Skin epidermis (tissue), 12 donors: ENCODE data around the gene RPS6KC1.
"Not testable (repeated sequence)": the region's sequence is repeated elsewhere in the genome, so short reads cannot be mapped to it uniquely, and the experiment has no call there.

Source experiments
- H3K27ac ChIP-seq, 21 experiments: fragments of 200-600 bp; sonication (generic) in 11 of 21; one replicate each; pipeline ENCODE4 v1.5.0; 2020; ENCODE audit warnings: mild to moderate bottlenecking in 3 of 21, inconsistent platforms in 2 of 21, moderate library complexity in 2 of 21
- H3K4me3 ChIP-seq, 7 experiments: fragments of 200-600 bp; sonication (generic) in 2 of 7; one replicate each; pipeline ENCODE4 v1.5.0; 2020; ENCODE audit warnings: inconsistent platforms in 2 of 7, mild to moderate bottlenecking in 2 of 7, moderate library complexity in 1 of 7

RPS6KC1 gene

DNA sequence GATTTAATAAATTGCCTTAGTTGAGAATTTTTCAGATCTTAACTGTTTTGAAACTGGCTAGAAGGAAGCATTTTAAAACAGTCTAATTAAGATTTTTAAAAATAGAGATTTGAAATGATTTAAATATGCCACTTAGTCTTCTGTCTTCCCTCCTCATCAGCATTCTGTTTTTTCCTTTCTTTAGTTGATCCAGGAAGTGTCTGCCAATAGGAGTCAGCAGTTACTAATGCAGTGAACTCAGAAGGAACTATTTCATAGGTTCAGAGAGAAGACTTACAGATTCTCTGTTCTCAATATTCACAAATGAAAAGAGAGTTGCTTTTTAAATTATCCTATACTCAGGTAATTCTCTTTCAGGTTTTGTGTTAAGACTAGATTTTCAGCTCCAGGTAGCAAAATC, 84.5 kb downstream of the RPS6KC1 start:
- Histone ChIP-seq H3K4me3 (no peak overlapping the region), H3K27ac (no peak overlapping the region)

DNA sequence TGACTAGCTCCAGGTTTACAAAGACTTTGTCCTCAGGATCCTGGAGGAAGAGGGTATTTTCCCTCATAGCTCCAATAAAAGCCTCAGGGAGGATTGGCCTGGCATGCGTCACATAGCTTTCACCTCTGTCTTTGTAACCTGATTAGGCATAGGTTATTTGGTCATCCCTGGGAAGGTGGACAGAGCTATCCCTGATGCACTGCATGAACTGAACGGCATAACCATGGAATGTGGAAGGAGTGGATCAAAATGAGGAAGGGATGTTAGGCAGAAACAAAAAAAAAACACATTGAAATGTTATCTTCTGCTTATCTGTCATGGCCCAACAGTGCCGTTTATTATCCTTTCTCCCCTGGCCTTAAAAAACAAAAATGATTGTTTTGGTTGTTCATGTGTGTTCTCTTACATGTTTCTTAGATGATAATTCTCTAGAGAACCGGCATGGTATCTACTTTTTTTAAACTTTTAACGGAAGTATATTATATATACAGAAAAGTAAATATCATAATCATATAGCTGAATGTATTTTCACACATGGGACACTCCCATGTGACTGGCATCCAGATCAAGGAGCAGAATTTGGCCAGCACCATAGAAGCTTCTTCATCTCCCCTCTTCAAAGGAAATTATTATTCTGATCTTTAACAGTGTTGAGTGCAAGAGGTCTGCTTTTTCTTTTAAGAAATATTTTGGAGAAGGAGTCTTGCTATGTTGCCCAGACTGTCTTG, 85.3 kb downstream of the RPS6KC1 start:
- Histone ChIP-seq H3K27ac (no peak overlapping the region), H3K4me3 (no peak overlapping the region)

DNA sequence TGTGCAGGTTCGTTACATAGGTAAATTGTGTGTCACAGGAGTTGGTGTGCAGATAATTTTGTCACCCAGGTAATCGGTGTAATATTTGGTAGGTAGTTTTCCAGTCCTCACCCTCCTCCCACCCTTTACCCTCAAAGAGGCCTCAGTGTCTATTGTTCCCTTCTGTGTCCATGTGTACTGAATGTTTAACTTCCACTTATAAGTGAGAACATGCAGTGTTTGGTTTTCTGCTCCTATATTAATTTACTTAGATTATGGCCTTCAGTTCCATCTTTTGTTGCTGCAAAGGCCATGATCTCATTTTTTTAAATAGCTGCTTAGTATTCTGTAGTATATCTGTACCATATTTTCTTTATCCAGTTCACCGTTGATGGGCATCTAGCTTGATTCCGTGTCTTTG, 87.3 kb downstream of the RPS6KC1 start:
- Histone ChIP-seq H3K4me3 (no peak overlapping the region), H3K27ac (no peak overlapping the region)

DNA sequence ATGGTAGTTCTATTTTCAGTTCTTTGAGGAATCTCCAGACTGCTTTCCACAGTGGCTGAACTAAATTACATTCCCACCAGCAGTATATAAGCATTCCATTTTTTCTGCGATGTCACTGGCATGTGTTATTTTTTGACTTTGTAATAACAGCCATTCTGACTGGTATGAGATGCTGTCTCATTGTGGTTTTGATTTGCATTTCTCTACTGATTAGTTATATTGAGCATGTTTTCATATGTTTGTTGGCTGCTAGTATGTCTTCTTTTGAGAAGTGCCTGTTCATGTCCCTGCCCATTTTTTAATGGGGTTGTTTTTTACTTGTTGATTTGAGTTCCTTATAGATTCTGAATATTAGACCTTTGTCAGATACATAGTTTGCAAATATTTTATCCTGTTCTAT, 87.9 kb downstream of the RPS6KC1 start:
- H3K27ac ChIP-seq: no peak overlapping the region
- H3K4me3 ChIP-seq: no peak overlapping the region

DNA sequence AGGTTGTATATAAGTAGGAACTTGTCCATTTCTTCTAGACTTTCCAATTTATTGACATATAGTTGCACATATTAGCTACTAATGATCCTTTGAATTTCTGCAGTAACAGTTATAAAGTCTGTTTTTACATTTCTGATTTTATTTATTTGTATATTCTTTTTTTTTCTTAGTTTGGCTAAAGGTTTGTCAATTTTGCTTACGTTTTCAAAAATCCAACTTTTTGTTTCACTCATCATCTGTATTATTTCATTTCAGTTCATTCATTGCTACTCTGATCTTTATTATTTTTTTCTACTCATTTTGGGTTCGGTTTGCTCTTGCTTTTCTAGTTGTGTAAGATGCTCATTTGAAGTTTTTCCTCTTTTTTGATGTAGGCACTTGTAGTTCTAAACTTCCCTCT, 97.9 kb downstream of the RPS6KC1 start:
- no peak overlapping the region for H3K27ac ChIP-seq
- H3K4me3 ChIP-seq: no peak overlapping the region

DNA sequence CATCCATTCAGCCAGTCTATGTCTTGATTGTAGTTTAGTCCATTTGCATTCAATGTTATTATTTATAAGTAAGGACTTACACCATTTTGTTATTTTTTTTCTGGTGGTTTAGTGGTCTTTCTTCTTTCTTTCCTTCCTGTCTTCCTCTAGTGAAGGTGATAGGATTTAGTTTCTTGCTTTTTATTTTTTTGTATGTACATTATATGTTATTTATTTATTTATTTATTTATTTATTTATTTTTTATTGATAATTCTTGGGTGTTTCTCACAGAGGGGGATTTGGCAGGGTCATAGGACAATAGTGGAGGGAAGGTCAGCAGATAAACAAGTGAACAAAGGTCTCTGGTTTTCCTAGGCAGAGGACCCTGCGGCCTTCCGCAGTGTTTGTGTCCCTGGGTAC, 99.0 kb downstream of the RPS6KC1 start:
- not testable (repeated sequence) for H3K27ac ChIP-seq, H3K4me3 ChIP-seq

DNA sequence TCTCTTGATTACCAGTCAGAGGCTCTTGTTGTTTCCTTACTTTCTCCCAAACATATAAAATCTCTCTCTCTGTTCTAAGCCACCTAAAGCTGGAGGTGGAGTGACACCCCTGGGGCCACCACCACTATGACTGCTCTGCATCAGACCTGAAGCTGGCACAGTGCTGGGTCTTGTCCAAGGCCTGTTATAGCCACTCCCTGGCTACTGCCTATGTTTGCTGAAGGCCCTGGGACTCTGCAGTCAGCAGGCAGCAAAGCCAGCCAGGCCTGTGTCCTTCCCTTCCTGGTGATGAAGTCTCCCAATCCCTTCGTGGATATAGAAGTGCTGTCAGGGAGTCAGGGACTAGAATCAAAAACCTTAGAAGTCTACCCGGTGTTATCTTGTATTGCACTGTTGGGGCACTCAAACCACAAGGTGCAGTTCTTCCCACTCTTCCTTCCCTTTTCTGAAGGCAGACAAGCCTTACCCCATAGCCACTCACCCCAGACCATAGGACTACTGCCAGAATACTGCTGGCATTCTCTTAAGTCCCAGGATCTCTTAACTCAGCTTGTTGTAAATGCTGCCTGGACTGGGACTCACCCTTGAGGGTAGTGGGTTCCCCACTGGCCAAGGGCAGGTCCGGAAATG, 103.1 kb downstream of the RPS6KC1 start:
- H3K27ac ChIP-seq: no peak overlapping the region

DNA sequence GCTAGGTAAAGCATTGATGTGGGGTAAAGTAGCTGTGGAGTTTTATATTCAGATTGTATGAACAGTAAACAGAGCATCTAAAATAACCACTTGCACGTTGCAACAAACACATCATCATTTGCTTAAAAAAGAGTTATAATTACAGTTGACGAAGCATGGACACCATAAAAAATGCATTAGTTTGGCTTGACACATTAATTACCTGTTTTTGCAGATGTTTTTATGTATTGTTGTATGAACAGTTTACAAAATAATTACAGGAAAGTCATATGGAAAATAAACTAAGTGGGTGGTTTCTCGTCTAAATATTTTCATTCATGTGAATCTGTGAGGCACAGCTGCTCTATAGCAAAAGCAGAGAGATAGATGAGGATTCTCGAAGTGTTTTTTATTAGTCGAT, 108.3 kb downstream of the RPS6KC1 start:
- H3K27ac ChIP-seq: no peak overlapping the region
- H3K4me3 ChIP-seq: no peak overlapping the region

More for the DNA sequence above, 103.1 kb downstream of the RPS6KC1 start:
- no peak overlapping the region for H3K4me3 ChIP-seq

DNA sequence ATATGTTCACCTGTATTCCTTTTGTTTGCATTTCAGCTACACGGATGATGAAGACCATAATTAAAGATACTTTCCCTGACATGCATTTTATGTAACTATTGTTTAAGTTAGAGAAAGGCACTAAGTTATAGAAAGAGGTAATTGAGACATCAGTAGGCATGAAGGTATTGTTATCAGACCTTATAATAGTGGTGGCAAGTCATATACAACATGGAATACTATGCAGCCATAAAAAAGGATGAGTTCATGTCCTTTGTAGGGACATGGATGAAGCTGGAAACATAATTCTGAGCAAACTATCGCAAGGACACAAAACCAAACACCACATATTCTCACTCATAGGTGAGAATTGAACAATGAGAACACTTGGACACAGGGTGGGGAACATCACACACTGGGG, 109.4 kb downstream of the RPS6KC1 start:
- not testable (repeated sequence) for H3K27ac ChIP-seq, H3K4me3 ChIP-seq

DNA sequence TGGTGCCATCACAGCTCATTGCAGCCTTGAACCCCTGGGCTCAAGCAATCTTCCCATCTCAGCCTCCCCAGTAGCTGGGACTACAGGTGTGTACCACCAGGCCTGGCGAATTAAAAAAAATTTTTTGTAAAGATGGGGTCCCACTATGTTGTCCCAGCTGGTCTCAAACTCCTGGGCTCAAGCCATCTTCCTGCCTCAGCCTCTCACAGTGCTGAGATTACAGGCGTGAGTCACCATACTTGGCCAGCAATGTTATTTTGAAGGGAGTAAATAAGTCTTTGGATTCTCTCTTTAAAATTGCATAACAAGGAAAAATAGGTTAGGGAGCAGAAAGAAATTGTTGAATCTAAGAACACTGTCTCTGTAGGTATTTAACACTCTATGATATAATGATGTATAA, 111.3 kb downstream of the RPS6KC1 start:
- H3K27ac ChIP-seq: peak overlapping the region in 1 of 21 experiments; percentile 34
- no peak overlapping the region for H3K4me3 ChIP-seq

DNA sequence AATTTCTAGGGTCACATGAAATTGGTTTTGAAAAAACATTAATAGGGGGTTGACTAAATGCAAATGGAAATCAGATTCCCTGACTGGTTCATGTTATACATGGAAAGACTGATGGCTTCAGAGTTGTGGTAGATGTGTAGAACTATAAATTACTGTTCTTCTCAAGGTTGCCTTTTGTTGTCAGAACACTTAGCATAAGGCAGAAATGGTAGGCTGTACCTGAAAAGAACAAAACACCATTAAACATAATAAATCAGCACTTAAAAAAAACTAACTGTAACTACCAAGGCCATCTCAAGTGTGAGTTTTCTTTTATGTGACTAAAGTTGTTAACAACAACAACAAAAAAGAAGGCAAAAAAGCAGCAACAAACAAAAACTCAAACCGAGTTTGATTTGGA, 111.8 kb downstream of the RPS6KC1 start:
- Histone ChIP-seq H3K27ac (peak overlapping the region in 1 of 21 experiments; percentile 34), H3K4me3 (no peak overlapping the region)

DNA sequence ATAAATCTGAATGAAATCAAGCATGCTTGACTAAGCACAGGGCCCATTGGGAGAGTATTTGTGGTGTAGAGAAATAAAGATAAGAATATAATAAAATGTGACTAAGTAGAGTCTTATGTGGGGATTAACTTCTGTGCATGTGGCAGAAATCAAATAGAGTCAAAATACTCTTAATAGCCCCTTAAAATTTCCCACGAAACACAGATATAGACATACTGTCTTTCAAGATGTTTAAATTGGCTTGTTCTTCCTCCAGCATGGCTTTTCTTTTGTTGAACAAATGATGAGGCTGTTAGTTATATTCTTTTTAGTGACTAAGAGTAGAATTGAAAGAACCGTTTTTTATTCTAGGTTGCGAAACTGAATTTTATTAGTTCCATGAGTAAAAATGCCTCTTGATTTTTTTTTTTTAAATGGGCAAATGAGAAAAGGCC, 112.3 kb downstream of the RPS6KC1 start:
- H3K4me3 ChIP-seq: no peak overlapping the region
- no peak overlapping the region for H3K27ac ChIP-seq

DNA sequence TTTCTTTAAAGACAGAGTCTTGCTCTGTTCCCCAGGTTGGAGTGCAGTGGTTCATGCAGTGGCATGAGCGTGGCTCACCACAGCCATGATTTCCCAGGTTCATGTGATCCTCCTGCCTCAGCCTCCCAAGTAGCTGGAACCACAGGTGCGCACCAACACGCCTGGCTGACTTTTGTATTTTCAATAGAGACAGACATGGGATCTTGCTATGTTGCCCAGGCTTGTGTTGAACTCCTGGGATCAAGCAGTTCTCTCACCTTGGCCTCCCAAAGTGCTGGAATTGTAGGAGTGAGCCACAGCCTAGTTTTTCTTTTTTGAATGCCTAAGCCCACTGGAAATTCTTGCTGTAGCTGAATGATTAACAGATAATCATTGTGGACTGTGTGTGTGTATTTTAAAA, 113.5 kb downstream of the RPS6KC1 start:
- Histone ChIP-seq H3K4me3 (no peak overlapping the region), H3K27ac (no peak overlapping the region)

DNA sequence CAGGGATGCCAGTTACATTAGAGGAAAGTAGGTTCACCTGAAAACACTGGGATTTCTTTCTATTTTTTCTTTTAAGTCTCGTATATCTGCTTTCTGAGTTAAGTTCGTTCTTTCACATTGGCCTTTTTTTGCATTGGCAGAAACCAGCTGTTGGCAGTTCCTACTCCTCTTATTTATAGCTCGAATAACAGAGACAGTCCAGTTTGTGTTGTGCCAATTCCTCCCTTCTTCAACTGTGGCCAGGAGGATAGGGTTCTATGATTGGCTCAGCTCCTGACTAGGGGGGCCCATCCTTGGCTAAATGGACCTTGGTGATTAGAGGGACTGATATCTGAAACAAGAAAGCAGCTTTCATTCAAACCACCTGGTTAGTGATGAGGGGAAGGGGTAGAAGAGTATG, 115.8 kb downstream of the RPS6KC1 start:
- no peak overlapping the region for H3K27ac ChIP-seq
- H3K4me3 ChIP-seq: no peak overlapping the region

DNA sequence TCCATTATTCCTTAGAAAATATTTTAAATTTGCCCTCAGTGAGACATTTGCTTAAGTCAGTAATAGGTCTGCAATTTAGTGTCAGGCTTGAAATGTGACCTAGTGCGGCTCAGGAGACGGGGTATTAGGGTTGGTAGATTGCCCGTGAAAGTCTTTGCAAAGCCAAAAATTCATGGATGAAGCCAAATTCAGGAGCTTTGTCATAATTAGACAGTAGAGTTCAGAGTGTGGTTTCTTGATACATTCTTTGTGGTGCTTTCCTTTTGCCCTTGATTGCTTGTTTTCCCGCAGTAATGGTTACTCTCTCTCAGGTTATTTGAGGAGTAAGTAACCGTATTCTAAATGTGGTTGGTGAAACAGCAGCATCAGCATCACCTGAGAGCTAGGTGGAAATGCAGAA, 120.7 kb downstream of the RPS6KC1 start:
- no peak overlapping the region for H3K27ac ChIP-seq
- H3K4me3 ChIP-seq: no peak overlapping the region

DNA sequence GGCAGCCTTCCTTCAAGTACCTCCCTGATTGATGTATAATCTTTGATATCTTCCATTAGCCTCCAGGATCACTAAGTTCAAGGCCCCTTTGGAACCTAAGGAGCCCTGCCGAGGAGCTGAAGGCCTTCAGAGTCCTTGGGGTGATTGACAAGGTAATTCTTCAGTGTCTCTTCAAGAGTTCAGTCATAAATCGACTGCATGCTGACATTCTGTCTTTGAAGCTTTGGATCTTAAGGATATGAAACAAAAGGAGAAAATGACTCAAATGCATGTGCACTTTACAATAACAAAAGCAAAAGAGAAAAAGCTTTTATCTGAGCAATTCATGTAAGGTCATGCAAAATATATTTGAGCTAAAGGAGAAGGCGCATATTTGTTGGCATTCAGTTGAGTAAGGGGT, 125.3 kb downstream of the RPS6KC1 start:
- no peak overlapping the region for H3K27ac ChIP-seq
- no peak overlapping the region for H3K4me3 ChIP-seq

DNA sequence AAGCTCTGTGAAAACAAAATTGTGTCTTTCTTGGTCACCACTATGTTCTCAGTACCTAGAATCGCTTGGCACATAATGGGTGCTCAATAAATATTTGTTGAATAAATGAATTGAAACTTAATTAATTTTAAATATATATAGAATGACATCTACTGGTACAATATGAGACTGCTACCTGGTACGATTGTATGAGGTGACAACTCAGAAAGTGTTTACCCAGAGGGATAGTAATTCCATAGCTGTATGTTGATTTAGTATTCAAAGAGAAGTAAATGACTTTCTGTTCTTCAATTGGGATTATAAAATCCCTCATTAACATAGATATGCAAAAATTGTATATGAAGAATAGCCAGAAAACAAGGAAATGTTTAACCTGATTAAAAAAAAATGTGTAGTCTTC, 128.7 kb downstream of the RPS6KC1 start:
- H3K27ac ChIP-seq: no peak overlapping the region
- H3K4me3 ChIP-seq: no peak overlapping the region

DNA sequence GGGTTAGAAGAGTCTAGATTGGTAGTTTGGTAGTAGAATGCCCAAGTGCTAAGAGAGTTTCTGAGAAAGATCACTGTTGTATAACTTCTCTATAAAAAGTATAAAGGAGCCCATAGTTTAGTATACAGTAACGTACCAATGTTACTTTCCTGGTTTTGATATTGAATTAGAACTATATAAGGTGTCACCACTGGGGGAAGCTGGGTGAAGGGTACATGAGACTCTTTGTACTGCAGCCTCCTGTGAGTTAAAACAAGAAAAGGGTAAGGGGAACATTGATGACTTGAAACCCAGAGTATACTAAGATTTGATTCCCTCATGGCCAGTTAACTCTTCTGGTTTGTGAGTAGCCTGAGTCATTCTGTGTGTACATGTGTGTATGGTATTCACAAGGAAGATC, 129.8 kb downstream of the RPS6KC1 start:
- Histone ChIP-seq H3K27ac (no peak overlapping the region), H3K4me3 (no peak overlapping the region)

DNA sequence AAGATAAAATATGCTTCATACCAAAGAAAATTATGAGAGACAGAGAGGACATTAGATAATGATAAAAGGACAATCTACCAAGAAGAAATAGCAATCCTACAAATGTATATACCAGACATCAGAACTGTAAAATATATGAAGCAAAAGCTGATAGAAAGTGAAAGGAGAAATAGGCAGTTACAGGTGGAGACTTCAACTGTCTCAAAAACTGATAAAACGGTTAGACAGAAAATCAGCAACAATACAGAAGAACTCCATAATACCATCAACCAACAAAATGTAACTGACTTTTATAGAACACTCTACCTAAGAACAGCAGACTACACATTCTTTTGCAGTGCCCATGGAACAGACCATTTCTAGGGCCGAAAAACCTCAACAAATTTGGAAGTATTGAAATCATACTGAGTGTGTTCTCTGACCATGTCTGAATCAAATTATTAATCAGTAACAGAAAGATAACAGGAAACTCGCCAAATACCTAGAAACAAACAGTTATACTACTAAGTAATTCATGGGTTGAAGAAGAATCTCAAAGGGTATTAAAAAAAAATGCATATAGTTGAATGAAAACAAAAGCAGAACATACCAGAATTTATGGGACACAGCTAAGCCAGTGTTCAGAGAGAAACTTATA, 132.1 kb downstream of the RPS6KC1 start:
- H3K27ac ChIP-seq: no peak overlapping the region
- H3K4me3 ChIP-seq: no peak overlapping the region

DNA sequence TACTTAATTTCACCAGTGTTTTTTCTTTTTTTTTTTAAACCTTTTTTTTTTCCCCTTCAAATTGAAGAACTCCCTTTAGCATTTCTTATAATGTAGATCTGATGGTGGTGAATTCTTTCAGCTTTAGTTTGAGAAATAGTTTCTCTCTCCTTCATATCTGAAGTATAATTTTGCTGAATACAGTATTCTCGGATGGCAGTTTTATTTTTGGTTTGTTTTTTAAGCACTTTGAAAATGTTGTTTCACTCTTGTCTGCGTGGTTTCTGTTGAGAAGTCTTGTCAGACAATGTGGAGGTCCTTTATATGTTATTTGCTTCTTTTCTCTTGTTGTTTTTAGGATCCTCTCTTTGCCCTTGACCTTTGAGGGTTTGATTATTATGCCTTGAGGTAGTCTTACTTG, 135.1 kb downstream of the RPS6KC1 start:
- Histone ChIP-seq H3K27ac (no peak overlapping the region), H3K4me3 (no peak overlapping the region)

DNA sequence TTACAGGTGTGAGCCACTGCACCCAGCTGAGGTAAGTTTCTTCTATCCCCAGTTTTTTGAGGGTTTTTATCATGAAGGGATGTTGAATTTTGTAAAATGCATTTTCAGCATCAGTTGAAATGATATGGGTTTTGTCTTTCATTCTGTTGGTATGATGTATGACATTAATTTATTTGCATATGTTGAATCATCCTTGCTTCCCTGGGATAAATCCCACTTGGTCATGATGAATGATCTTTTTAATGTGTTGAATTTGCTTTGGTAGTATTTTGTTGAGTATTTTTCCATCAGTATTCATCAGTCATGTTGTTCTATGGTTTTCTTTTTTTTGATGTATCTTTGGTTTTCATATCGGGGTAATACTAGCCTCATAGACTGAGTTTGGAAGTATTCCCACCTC, 141.0 kb downstream of the RPS6KC1 start:
- Histone ChIP-seq H3K4me3 (no peak overlapping the region), H3K27ac (no peak overlapping the region)
